Activated gamma-delta T cell treated with anti-CD3 and anti-CD28 coated beads, Interleukin-2, amount 50 U/mL, for 16 hours (primary cell): ENCODE results near the gene SNX32.

ENCODE experiments used
- DNase-seq: peaks from one replicate; pipeline ENCODE4 v3.0.0-alpha.2; 2020; ENCODE audit warnings: low read depth

The SNX32 gene

GRCh38 chr11:65857500-65857852, 23.7 kb downstream of the SNX32 start:
- no peak for DNase-seq

- peak; percentile 95 for DNase-seq
Observed at GRCh38 chr11:65857853-65858680, 24.3 kb downstream of the SNX32 start, which contains the start of gene CFL1. Gene CFL1, minus strand, starts transcription at chr11:65858180. Its CDS starts 81 bp downstream, at chr11:65858099.

GRCh38 chr11:65858681-65859087, 24.9 kb downstream of the SNX32 start:
- DNase-seq, result no peak

GRCh38 chr11:65859095-65859811, 25.5 kb downstream of the SNX32 start:
- peak; percentile 95 for DNase-seq

GRCh38 chr11:65859812-65860277, 26.1 kb downstream of the SNX32 start:
- peak; percentile 24 for DNase-seq

GRCh38 chr11:65860278-65861164, 26.8 kb downstream of the SNX32 start, which contains the start of gene MUS81:
Gene MUS81, plus strand, starts transcription at chr11:65860433. Its CDS starts 321 bp downstream, at chr11:65860754.
- DNase-seq, result peak; percentile 97

- DNase-seq, result no peak
Observed at GRCh38 chr11:65861165-65861505, 27.4 kb downstream of the SNX32 start.

GRCh38 chr11:65861533-65862183, 27.9 kb downstream of the SNX32 start:
- no peak for DNase-seq

GRCh38 chr11:65862191-65862735, 28.5 kb downstream of the SNX32 start:
- no peak for DNase-seq

GRCh38 chr11:65862941-65863888, 29.5 kb downstream of the SNX32 start:
- DNase-seq, result no peak

GRCh38 chr11:65863889-65864705, 30.3 kb downstream of the SNX32 start:
- DNase-seq, result no peak

GRCh38 chr11:65864706-65865471, 31.1 kb downstream of the SNX32 start:
- DNase-seq, result no peak

- DNase-seq, result no peak
Observed at GRCh38 chr11:65865550-65866172, 31.9 kb downstream of the SNX32 start.

GRCh38 chr11:65866509-65867283, 32.9 kb downstream of the SNX32 start:
- DNase-seq, result no peak

- no peak for DNase-seq
Observed at GRCh38 chr11:65867284-65868071, 33.7 kb downstream of the SNX32 start.

GRCh38 chr11:65868076-65868667, 34.4 kb downstream of the SNX32 start:
- no peak for DNase-seq
